BE2C (cell line): ENCODE results near the gene ENPP6.
"Not testable (repeated sequence)": the region's sequence is repeated elsewhere in the genome, so short reads cannot be mapped to it uniquely, and the experiment has no call there.

Experiments
- DNase-seq: peaks from one replicate; pipeline ENCODE4 v3.0.0-alpha.2; 2020
- H3K27me3 ChIP-seq: fragments of 250-450 bp; sonication (Bioruptor Pico); 2 replicates; pipeline ENCODE4 v1.5.1; 2020; ENCODE audit warnings: mild to moderate bottlenecking
- H3K36me3 ChIP-seq: fragments of 250-450 bp; sonication (Bioruptor Pico); 2 replicates; pipeline ENCODE4 v1.5.1; 2020; ENCODE audit warnings: mild to moderate bottlenecking
- H3K4me1 ChIP-seq: fragments of 250-450 bp; sonication (Bioruptor Pico); 2 replicates; pipeline ENCODE4 v1.5.1; 2020
- H3K4me3 ChIP-seq: 2 replicates; pipeline ENCODE4 v1.5.1; 2011; ENCODE audit warnings: low read depth, low read length
- H3K9me3 ChIP-seq: fragments of 250-450 bp; sonication (Bioruptor Pico); 2 replicates; pipeline ENCODE4 v1.5.1; 2020
- TF ChIP-seq, protein P1 (sequence below): IDR thresholded peaks from 2 replicates; pipeline ENCODE4 v1.5.1; 2012; ENCODE audit warnings: mild to moderate bottlenecking, low read depth, low read length

ENPP6 gene

DNA sequence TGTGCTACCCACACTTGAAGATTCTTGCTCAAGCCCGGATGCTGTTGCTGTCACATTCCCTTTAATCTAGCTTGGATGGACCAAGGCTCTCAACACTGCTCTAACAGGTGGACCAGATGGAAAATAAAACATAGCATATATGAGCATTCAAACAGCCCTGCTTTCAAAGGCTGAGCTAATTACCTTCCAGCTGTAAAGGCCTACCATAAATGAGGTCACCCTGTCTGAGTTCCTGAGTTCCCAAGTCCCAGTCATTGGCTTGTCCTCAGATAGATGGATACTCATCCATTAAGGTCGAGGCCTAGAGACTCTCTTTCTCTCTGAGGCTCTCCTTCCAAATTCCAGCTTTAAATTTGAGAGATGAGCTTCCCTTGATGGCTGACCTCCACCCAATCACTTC, 165.1 kb downstream of the ENPP6 start:
- Histone ChIP-seq H3K36me3 (no peaks in the 10 kb centered on the region), H3K27me3 (no peaks in the 10 kb centered on the region), H3K9me3 (0 out of 2 replicates have a peak, but pooled peaks cover 3% of the 10 kb centered on the region), H3K4me1 (no peaks in the 10 kb centered on the region; the same call in 1 of the 2 replicates), H3K4me3 (no peak overlapping the region)
- TF ChIP-seq, protein P1, sequence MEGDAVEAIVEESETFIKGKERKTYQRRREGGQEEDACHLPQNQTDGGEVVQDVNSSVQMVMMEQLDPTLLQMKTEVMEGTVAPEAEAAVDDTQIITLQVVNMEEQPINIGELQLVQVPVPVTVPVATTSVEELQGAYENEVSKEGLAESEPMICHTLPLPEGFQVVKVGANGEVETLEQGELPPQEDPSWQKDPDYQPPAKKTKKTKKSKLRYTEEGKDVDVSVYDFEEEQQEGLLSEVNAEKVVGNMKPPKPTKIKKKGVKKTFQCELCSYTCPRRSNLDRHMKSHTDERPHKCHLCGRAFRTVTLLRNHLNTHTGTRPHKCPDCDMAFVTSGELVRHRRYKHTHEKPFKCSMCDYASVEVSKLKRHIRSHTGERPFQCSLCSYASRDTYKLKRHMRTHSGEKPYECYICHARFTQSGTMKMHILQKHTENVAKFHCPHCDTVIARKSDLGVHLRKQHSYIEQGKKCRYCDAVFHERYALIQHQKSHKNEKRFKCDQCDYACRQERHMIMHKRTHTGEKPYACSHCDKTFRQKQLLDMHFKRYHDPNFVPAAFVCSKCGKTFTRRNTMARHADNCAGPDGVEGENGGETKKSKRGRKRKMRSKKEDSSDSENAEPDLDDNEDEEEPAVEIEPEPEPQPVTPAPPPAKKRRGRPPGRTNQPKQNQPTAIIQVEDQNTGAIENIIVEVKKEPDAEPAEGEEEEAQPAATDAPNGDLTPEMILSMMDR = no peak
- DNase-seq = no peak

DNA sequence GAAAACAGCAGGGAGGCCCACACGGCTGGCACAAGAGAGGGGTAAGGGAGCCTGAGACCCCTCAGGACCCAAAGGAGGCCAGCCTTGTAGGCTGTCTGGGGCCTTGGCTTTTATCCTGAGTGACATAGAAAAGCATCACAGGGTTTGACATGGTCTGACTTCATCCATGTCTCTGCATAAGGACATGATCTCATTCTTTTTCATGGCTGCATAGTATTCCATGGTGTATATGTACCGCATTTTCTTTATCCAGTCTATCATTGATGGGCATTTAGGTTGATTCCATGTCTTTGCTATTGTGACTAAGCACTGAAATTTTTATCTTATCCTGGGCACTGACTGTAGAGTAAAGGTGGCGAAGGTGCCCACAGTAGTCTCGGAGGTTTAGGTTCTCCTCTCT, 166.4 kb downstream of the ENPP6 start:
- not testable (repeated sequence) for H3K4me3 ChIP-seq, H3K27me3 ChIP-seq, H3K4me1 ChIP-seq, H3K36me3 ChIP-seq, H3K9me3 ChIP-seq, DNase-seq

DNA sequence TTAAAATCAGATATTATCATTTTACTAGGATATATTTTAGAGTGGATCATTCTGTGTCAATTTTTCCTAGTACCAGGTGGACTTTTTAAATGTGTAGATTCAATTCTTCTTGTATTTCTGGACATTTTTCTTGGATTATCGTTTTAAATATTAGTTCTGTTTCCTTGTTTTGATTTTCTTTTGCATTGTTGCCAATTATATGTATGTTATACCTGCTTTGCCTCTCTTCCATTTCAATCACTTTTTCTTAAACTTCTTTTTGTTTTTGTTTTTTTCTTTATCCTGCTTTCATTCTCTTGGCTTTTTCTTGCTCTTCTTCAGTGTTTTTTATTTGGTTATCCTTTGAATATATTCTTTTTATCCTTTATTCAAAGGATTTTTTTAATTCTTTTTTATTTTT, 171.5 kb downstream of the ENPP6 start:
- TF ChIP-seq, protein P1 = no peak
- DNase-seq = no peak
- Histone ChIP-seq H3K9me3 (0 out of 2 replicates have a peak, but pooled peaks cover 2% of the 10 kb centered on the region), H3K4me3 (no peak overlapping the region), H3K4me1 (no peaks in the 10 kb centered on the region; the same call in 1 of the 2 replicates), H3K27me3 (no peaks in the 10 kb centered on the region), H3K36me3 (no peaks in the 10 kb centered on the region)

DNA sequence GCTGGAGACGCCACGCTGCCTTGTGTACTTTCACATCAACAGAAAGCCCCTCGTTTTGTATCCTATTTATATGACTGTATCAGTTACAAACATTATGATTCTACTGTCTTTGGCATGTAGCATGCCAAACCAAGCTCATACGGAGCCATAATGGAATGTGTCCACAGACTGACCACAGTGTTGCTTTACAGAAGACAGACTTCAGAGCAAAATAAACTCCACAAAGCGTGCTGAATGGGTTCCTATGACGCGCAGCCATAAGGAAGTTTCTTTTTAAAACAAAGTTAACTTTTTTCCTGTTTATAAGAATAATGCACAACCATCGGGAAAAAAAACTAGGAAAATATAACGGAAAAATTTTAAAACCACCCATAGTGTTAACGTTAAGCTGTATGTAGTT, 176.5 kb downstream of the ENPP6 start:
- no peak overlapping the region for H3K4me3 ChIP-seq
- DNase-seq = no peak
- TF ChIP-seq, protein P1 = no peak
- no peaks in the 10 kb centered on the region for H3K4me1 ChIP-seq
- H3K36me3 ChIP-seq = no peaks in the 10 kb centered on the region
- no peaks in the 10 kb centered on the region for H3K9me3 ChIP-seq
- H3K27me3 ChIP-seq = no peaks in the 10 kb centered on the region

DNA sequence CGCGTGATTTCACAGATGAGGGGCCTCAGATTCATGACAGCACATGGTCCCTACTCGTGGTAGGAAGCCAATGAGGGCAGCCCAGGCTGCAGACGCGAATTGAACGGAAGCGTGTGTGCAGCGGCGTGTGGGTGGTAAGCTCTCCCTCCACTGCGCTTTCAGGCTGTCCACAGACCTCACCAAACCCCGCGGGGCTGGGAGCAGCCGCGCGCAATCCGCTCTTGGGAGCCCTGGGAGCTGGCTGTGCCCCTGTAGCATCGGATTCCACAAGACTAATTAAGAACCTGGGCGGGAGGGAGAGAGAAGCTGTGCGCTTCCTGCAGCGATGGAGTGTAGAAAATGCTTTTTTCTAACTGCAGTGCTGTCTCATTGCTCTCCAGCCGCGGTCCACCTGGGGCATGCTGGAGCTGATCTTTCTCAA, 177.7 kb downstream of the ENPP6 start:
- no peak for DNase-seq
- H3K9me3 ChIP-seq = no peaks in the 10 kb centered on the region
- H3K27me3 ChIP-seq = no peaks in the 10 kb centered on the region
- TF ChIP-seq, protein P1 = no peak
- H3K36me3 ChIP-seq = no peaks in the 10 kb centered on the region
- H3K4me1 ChIP-seq = no peaks in the 10 kb centered on the region
- no peak overlapping the region for H3K4me3 ChIP-seq
